Kidney (tissue), 14 donors: ENCODE results near the gene CNFN. TPM values are rescaled to one million over a fixed set of nuclear protein-coding genes. Genes with fewer than 3 reads are reported as not detected.

Experiments used
- DNase-seq, 5 donors: peaks; one replicate each; pipeline ENCODE4 v3.0.0-alpha.2; 2013 to 2020
- FAIRE-seq: peaks from 2 replicates; lab custom pipeline; 2012; peaks lifted over from hg19 to GRCh38; lab: Jason Lieb, UNC
- H3K27ac ChIP-seq, 2 donors: one replicate each; pipeline ENCODE4 v1.7.0; 2013; ENCODE audit warnings: low read depth in 2 of 2, low read length in 2 of 2, inconsistent platforms in 1 of 2
- H3K27me3 ChIP-seq: one replicate; pipeline ENCODE4 v1.7.1; 2013; ENCODE audit warnings: low read length, inconsistent platforms; ENCODE audit not compliant: control insufficient read depth, insufficient read depth
- H3K36me3 ChIP-seq, 3 donors: one replicate each; pipeline versions ENCODE4 v1.7.0 to v1.7.1; 2013; ENCODE audit warnings: low read length in 3 of 3, control low read depth in 1 of 3, inconsistent platforms in 1 of 3; ENCODE audit not compliant: insufficient read depth in 3 of 3, control insufficient read depth in 2 of 3
- H3K4me1 ChIP-seq, 3 donors: one replicate each; pipeline versions ENCODE4 v1.7.0 to v1.7.1; 2013; ENCODE audit warnings: low read length in 3 of 3, inconsistent platforms in 1 of 3, low read depth in 1 of 3; ENCODE audit not compliant: control insufficient read depth in 2 of 3, insufficient read depth in 2 of 3
- H3K4me3 ChIP-seq, 3 donors: one replicate each; pipeline versions ENCODE4 v1.7.0 to v1.8.1; 2013; ENCODE audit warnings: low read length in 3 of 3, control low read depth in 1 of 3, inconsistent platforms in 1 of 3
- H3K9ac ChIP-seq, 3 donors: one replicate each; pipeline versions ENCODE4 v1.7.0 to v1.7.1; 2013; ENCODE audit warnings: low read length in 3 of 3, control low read depth in 1 of 3, inconsistent platforms in 1 of 3
- H3K9me3 ChIP-seq, 3 donors: one replicate each; pipeline versions ENCODE4 v1.7.0 to v1.7.1; 2013; ENCODE audit warnings: low read length in 3 of 3, control low read depth in 1 of 3, inconsistent platforms in 1 of 3; ENCODE audit not compliant: control insufficient read depth in 2 of 3, insufficient read depth in 1 of 3
- CTCF ChIP-seq: IDR thresholded peaks from 3 replicates; pipeline ENCODE4 v1.5.1; 2012; ENCODE audit warnings: mild to moderate bottlenecking, moderate library complexity, borderline replicate concordance; ENCODE audit not compliant: insufficient read depth; ENCODE audit errors: extremely low read depth
- intact Hi-C: fragments of 100-400 bp; cut with DNase I; formaldehyde crosslinking; loops from one replicate; pipeline ENCODE4 v1.11.1; 2022
- polyA plus RNA-seq: library from polyadenylated mRNA; stranded (reverse); fragments of 350-450 nt; fragmentation: Illumina TruSeq; extraction: RNeasy Lipid Tissue Mini Kit (QIAGEN cat#74804); gene quantifications from one replicate; pipeline ENCODE4 v1.2.3, GENCODE V29; 2014; ENCODE audit warnings: low read depth, low replicate concordance; ENCODE audit not compliant: insufficient read depth
- total RNA-seq: library from RNA; stranded (reverse); fragmentation: NEBNext Ultra II Directional; extraction: Animal tissue kit (Norgen Biotek cat#: 25700); gene quantifications from one replicate; pipeline ENCODE4 v1.2.1, GENCODE V29; 2021
- donor health status: control.
- donor health status: control.
- donor health status: control.
- donor health status: control.
- donor health status: control.
- donor health status: DM: yes; HTN: yes; CAD: no.
- donor health status: Normal renal cell carcinoma (clear cell type).

Gene CNFN
- total and polyA plus RNA-seq, 2 donors from 2014 or later, result 2.2 to 4.9 TPM

- DNase-seq (no peak), FAIRE-seq (no peak)
- intact Hi-C loops, result no loop called here
- H3K4me3 ChIP-seq, result no peak overlapping the region
- no peak overlapping the region for H3K27ac ChIP-seq
- TF ChIP-seq CTCF, result no peak
- no peak overlapping the region for H3K9ac ChIP-seq
- peaks cover 0 to 9% (median 0%) of the 10 kb centered on the region in 3 donors for H3K36me3 ChIP-seq
- no peaks in the 10 kb centered on the region for H3K27me3 ChIP-seq
- H3K9me3 ChIP-seq, result no peaks in the 10 kb centered on the region
- no peaks in the 10 kb centered on the region for H3K4me1 ChIP-seq
Observed at GRCh38 chr19:42348211-42348610, 41.9 kb downstream of the CNFN start.

- Histone ChIP-seq H3K27me3 (no peaks in the 10 kb centered on the region), H3K9ac (no peak overlapping the region), H3K27ac (no peak overlapping the region), H3K4me3 (no peak overlapping the region), H3K36me3 (peaks cover 0 to under 1% (median 0%) of the 10 kb centered on the region in 3 donors), H3K9me3 (no peaks in the 10 kb centered on the region), H3K4me1 (no peaks in the 10 kb centered on the region)
- no peak for DNase-seq
- TF ChIP-seq CTCF, result no peak
- intact Hi-C loops, result no loop called here
- FAIRE-seq, result no peak
Observed at GRCh38 chr19:42345191-42345812, 44.8 kb downstream of the CNFN start.

- TF ChIP-seq CTCF, result no peak
- H3K4me1 ChIP-seq, result no peaks in the 10 kb centered on the region
- no peaks in the 10 kb centered on the region for H3K27me3 ChIP-seq
- H3K9me3 ChIP-seq, result no peaks in the 10 kb centered on the region
- H3K27ac ChIP-seq, result no peak overlapping the region
- no peak overlapping the region for H3K9ac ChIP-seq
- intact Hi-C loops, result no loop called here
- H3K36me3 ChIP-seq, result no peaks in the 10 kb centered on the region
- FAIRE-seq (no peak), DNase-seq (no peak)
- no peak overlapping the region for H3K4me3 ChIP-seq
Observed at GRCh38 chr19:42344336-42344893, 45.7 kb downstream of the CNFN start.
